ENCODE measurements around the gene RTN4. TPM values are rescaled to one million over a fixed set of nuclear protein-coding genes. Genes with fewer than 3 reads are reported as not detected.

The RTN4 gene
- total RNA-seq, 1 experiment from 2014 or later: 342 TPM

- no peak for DNase-seq
- ChIA-PET CTCF (no interaction called here), POLR2A (ENCODE audit: unreplicated experiment) (no interaction called here)
- intact Hi-C loops (cut with micrococcal nuclease; ENCODE audit: unreplicated experiment): no loop called here
- H3F3A ChIP-seq (ENCODE audit: insufficient read depth, low read depth): peaks cover 5% of the 10 kb centered on the region
- H3K36me3 ChIP-seq (ENCODE audit: low read depth): no peaks in the 10 kb centered on the region
- H3K9me2 ChIP-seq (ENCODE audit: insufficient read depth): 0 out of 2 replicates have a peak, but pooled peaks cover 4% of the 10 kb centered on the region
- TF ChIP-seq EZH2 (IDR thresholded peaks at IDR 0.05; ENCODE audit: low read depth) (no peak), CTCF (conservative IDR thresholded peaks at IDR 0.05) (no peak)
- H2AFZ ChIP-seq: no peak overlapping the region
- no peak overlapping the region for H3K4me3 ChIP-seq
- H3K27me3 ChIP-seq (ENCODE audit: insufficient read depth, low read depth): no peaks in the 10 kb centered on the region
- H4K20me1 ChIP-seq (ENCODE audit: insufficient read depth): no peaks in the 10 kb centered on the region
- no peak overlapping the region for H3K27ac ChIP-seq
- BruUV-seq (replicated peaks): no TSS peak
- H3K79me2 ChIP-seq (ENCODE audit: low read depth): no peaks in the 10 kb centered on the region
- H3K4me1 ChIP-seq (replicated peaks; ENCODE audit: insufficient read depth): no peaks in the 10 kb centered on the region
- H3K9me3 ChIP-seq (ENCODE audit: insufficient read depth, low read depth): no peaks in the 10 kb centered on the region
- H3K4me2 ChIP-seq: no peak overlapping the region
Observed at GRCh38 chr2:55063713-55064323, 13.6 kb upstream of the RTN4 start.

GRCh38 chr2:55063226-55063625 is 13.0 kb upstream of the RTN4 start:
- no peaks in the 10 kb centered on the region for H3K4me1 ChIP-seq (replicated peaks; ENCODE audit: insufficient read depth)
- H3K4me3 ChIP-seq: no peak overlapping the region
- intact Hi-C loops (cut with micrococcal nuclease; ENCODE audit: unreplicated experiment): no loop called here
- H3K27me3 ChIP-seq (ENCODE audit: insufficient read depth, low read depth): no peaks in the 10 kb centered on the region
- H4K20me1 ChIP-seq (ENCODE audit: insufficient read depth): no peaks in the 10 kb centered on the region
- ChIA-PET CTCF (no interaction called here), POLR2A (ENCODE audit: unreplicated experiment) (no interaction called here)
- BruUV-seq (replicated peaks): no TSS peak
- H3K9me3 ChIP-seq (ENCODE audit: insufficient read depth, low read depth): no peaks in the 10 kb centered on the region
- H3K36me3 ChIP-seq (ENCODE audit: low read depth): no peaks in the 10 kb centered on the region
- H3K4me2 ChIP-seq: no peak overlapping the region
- H2AFZ ChIP-seq: no peak overlapping the region
- H3K79me2 ChIP-seq (ENCODE audit: low read depth): no peaks in the 10 kb centered on the region
- H3K27ac ChIP-seq: no peak overlapping the region
- H3F3A ChIP-seq (ENCODE audit: insufficient read depth, low read depth): peaks cover 5% of the 10 kb centered on the region
- TF ChIP-seq EZH2 (IDR thresholded peaks at IDR 0.05; ENCODE audit: low read depth) (no peak), CTCF (conservative IDR thresholded peaks at IDR 0.05) (no peak)
- DNase-seq: no peak
- 0 out of 2 replicates have a peak, but pooled peaks cover 4% of the 10 kb centered on the region for H3K9me2 ChIP-seq (ENCODE audit: insufficient read depth)

DNA sequence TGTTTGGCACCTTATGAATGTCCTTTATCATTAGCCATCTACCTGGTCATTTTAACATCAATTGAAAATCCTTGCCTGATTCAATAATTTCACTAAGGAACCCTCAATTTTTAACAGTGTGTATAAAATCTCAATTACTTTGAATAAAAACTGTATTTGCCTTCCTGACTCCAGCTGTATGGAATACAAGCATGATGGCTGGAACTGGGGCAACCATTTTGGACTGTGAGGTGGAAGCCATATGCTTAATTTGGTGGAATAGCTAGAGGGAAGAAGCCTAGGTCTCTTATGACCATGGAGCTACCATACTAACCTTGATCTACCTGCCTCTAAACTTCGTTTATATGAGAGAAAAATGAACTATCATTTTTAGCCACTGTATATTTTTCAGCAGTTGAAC is 12.5 kb upstream of the RTN4 start:
- TF ChIP-seq EZH2 (IDR thresholded peaks at IDR 0.05; ENCODE audit: low read depth) (no peak), CTCF (conservative IDR thresholded peaks at IDR 0.05) (no peak)
- intact Hi-C loops (cut with micrococcal nuclease; ENCODE audit: unreplicated experiment): no loop called here
- Histone ChIP-seq H3K79me2 (ENCODE audit: low read depth) (no peaks in the 10 kb centered on the region), H2AFZ (no peak overlapping the region), H3K4me3 (no peak overlapping the region), H3K9me3 (ENCODE audit: insufficient read depth, low read depth) (no peaks in the 10 kb centered on the region), H3K27me3 (ENCODE audit: insufficient read depth, low read depth) (no peaks in the 10 kb centered on the region), H3K36me3 (ENCODE audit: low read depth) (no peaks in the 10 kb centered on the region), H3K27ac (no peak overlapping the region), H3F3A (ENCODE audit: insufficient read depth, low read depth) (peaks cover 5% of the 10 kb centered on the region), H3K4me2 (no peak overlapping the region), H3K9me2 (ENCODE audit: insufficient read depth) (0 out of 2 replicates have a peak, but pooled peaks cover 4% of the 10 kb centered on the region), H4K20me1 (ENCODE audit: insufficient read depth) (no peaks in the 10 kb centered on the region), H3K4me1 (replicated peaks; ENCODE audit: insufficient read depth) (no peaks in the 10 kb centered on the region)
- CTCF ChIA-PET: no interaction called here
- POLR2A ChIA-PET (ENCODE audit: unreplicated experiment): no interaction called here
- BruUV-seq (replicated peaks): no TSS peak
- no peak for DNase-seq

Measured in PC-9 (cell line).